Liver (tissue), 9 donors: ENCODE results near the gene FTO. TPM values are rescaled to one million over a fixed set of nuclear protein-coding genes. Genes with fewer than 3 reads are reported as not detected.

ENCODE experiments used
- DNase-seq: peaks from one replicate; pipeline ENCODE4 v3.0.0-alpha.2; 2017; ENCODE audit warnings: low spot score
- H3K27ac ChIP-seq, 2 donors: one replicate each; pipeline ENCODE4 v1.7.0; 2013; ENCODE audit warnings: inconsistent platforms in 2 of 2, low read length in 2 of 2, control low read depth in 1 of 2, low read depth in 1 of 2, mild to moderate bottlenecking in 1 of 2
- H3K27me3 ChIP-seq, 4 donors: one replicate each; pipeline versions ENCODE4 v1.6.1 to v1.7.0; 2013; ENCODE audit warnings: low read length in 3 of 4, inconsistent platforms in 1 of 4, mild to moderate bottlenecking in 1 of 4, moderate library complexity in 1 of 4; ENCODE audit not compliant: control insufficient read depth in 4 of 4, insufficient read depth in 4 of 4
- H3K36me3 ChIP-seq, 4 donors: one replicate each; pipeline versions ENCODE4 v1.6.1 to v1.7.0; 2013; ENCODE audit warnings: low read length in 3 of 4, mild to moderate bottlenecking in 3 of 4, low read depth in 1 of 4, moderate library complexity in 1 of 4; ENCODE audit not compliant: control insufficient read depth in 4 of 4, insufficient read depth in 3 of 4
- H3K4me1 ChIP-seq, 4 donors: one replicate each; pipeline versions ENCODE4 v1.6.1 to v1.7.0; 2013; ENCODE audit warnings: low read length in 3 of 4, mild to moderate bottlenecking in 3 of 4, moderate library complexity in 1 of 4; ENCODE audit not compliant: control insufficient read depth in 4 of 4, insufficient read depth in 4 of 4
- H3K4me3 ChIP-seq, 3 donors: one replicate each; pipeline versions ENCODE4 v1.6.1 to v1.7.0; 2013; ENCODE audit warnings: low read length in 3 of 3, control low read depth in 1 of 3, low read depth in 1 of 3, mild to moderate bottlenecking in 1 of 3
- H3K9ac ChIP-seq, 2 donors: one replicate each; pipeline ENCODE4 v1.7.0; 2013; ENCODE audit warnings: low read length in 2 of 2, mild to moderate bottlenecking in 2 of 2, moderate library complexity in 2 of 2, control low read depth in 1 of 2, low read depth in 1 of 2
- H3K9me3 ChIP-seq, 4 donors: one replicate each; pipeline versions ENCODE4 v1.6.1 to v1.7.0; 2013; ENCODE audit warnings: low read length in 3 of 4; ENCODE audit not compliant: control insufficient read depth in 4 of 4
- ATF3 ChIP-seq: IDR thresholded peaks from 2 replicates; pipeline ENCODE4 v1.6.1; 2016; ENCODE audit warnings: antibody characterized with exemption
- FOXA2 ChIP-seq: IDR thresholded peaks from 2 replicates; pipeline ENCODE4 v1.6.1; 2016; ENCODE audit warnings: antibody characterized with exemption
- GABPA ChIP-seq, 2 donors: IDR thresholded peaks in 1 of 2; conservative IDR thresholded peaks in 1 of 2; 2 replicates each; pipeline ENCODE4 v1.6.1; 2016; ENCODE audit warnings: antibody characterized with exemption in 2 of 2, mild to moderate bottlenecking in 1 of 2, moderate library complexity in 1 of 2
- HNF4G ChIP-seq: IDR thresholded peaks from 2 replicates; pipeline ENCODE4 v1.6.1; 2016; ENCODE audit warnings: antibody characterized with exemption
- JUND ChIP-seq, 2 donors: IDR thresholded peaks; 2 replicates each; pipeline ENCODE4 v1.6.1; 2016; ENCODE audit warnings: antibody characterized with exemption in 2 of 2
- NR2F2 ChIP-seq: IDR thresholded peaks from 2 replicates; pipeline ENCODE4 v1.6.1; 2016; ENCODE audit warnings: antibody characterized with exemption
- RAD21 ChIP-seq, 2 donors: IDR thresholded peaks; 2 replicates each; pipeline ENCODE4 v1.6.1; 2016; ENCODE audit warnings: antibody characterized with exemption in 2 of 2, mild to moderate bottlenecking in 2 of 2
- REST ChIP-seq: IDR thresholded peaks from 2 replicates; pipeline ENCODE4 v1.6.1; 2016; ENCODE audit warnings: antibody characterized with exemption, mild to moderate bottlenecking
- RXRA ChIP-seq, 2 donors: IDR thresholded peaks; 2 replicates each; pipeline ENCODE4 v1.6.1; 2017 to 2018; ENCODE audit warnings: antibody characterized with exemption in 2 of 2, mild to moderate bottlenecking in 1 of 2
- SP1 ChIP-seq: IDR thresholded peaks from 2 replicates; pipeline ENCODE4 v1.6.1; 2018; ENCODE audit warnings: antibody characterized with exemption, mild to moderate bottlenecking
- TAF1 ChIP-seq: conservative IDR thresholded peaks from 2 replicates; pipeline ENCODE4 v1.6.1; 2016; ENCODE audit warnings: antibody characterized with exemption, mild to moderate bottlenecking
- YY1 ChIP-seq: IDR thresholded peaks from 2 replicates; pipeline ENCODE4 v1.6.1; 2016; ENCODE audit warnings: antibody characterized with exemption, mild to moderate bottlenecking
- WGBS: extraction: QIAGEN DNeasy Blood & Tissue Kit; methylation state at CpG from one replicate; pipeline ENCODE4 v1.1.7; 2013; 5-methylcytosine and 5-hydroxymethylcytosine counted together
- polyA plus RNA-seq, 2 donors: library from polyadenylated mRNA; stranded (reverse) in 1 of 2; unstranded in 1 of 2; fragments of 200-250 nt in 1 of 2; fragments of >200 nt in 1 of 2; fragmentation: Nextera tagmentation in 1 of 2; extraction: Ambion mirVana in 1 of 2; gene quantifications; one replicate each; pipeline versions ENCODE4 v1.2.1 to v1.2.3, GENCODE V29; 2013 to 2015
- total RNA-seq, 2 donors: library from RNA; depleted of rRNA; stranded (reverse); fragments of >200 nt; gene quantifications; one replicate each; pipeline ENCODE4 v1.2.3, GENCODE V29; 2014
- TF ChIP-seq, protein P1 (sequence below): fragments of 150-350 bp; IDR thresholded peaks from 2 replicates; pipeline ENCODE4 v1.5.1; 2017; ENCODE audit warnings: improper control_type of control experiment, low read depth, low read length; ENCODE audit not compliant: missing input control
- TF ChIP-seq, protein P2 (sequence below): IDR thresholded peaks from 2 replicates; pipeline ENCODE4 v1.6.1; 2016; ENCODE audit warnings: antibody characterized with exemption
- donor health status: healthy.
- donor health status: healthy.
- donor health status: healthy.
- donor health status: healthy.
- donor health status: healthy.

The FTO gene
- total and polyA plus RNA-seq, 4 donors, result 12.0 to 54.2 (median 24.6) TPM

DNA sequence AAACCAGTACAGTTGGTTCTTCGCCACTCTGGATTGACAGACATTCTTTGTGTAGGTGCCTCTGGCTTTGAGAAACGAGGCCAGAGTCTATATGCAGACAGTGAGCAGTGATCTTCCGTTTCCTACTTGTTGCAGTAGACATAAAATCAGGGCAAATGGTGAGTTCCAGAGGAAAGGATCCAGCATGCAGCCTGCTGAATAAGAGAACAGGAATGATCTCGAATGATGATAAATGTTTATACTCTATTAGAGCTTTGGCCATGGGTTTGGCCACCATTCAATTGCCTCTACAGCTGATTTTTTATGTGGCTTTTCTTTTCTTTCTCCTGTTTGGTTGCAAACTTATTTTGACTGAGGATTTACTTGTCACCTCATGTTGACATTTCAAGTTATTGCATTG, 295.9 kb downstream of the FTO start:
- DNase-seq, result no peak
- H3K4me1 ChIP-seq, result peaks cover 0 to 3% (median 1%) of the 10 kb centered on the region in 4 donors
- no peaks in the 10 kb centered on the region for H3K9me3 ChIP-seq
- H3K36me3 ChIP-seq, result no peaks in the 10 kb centered on the region
- no peak overlapping the region for H3K27ac ChIP-seq
- no peak for TF ChIP-seq TAF1
- no peak for TF ChIP-seq FOXA2
- TF ChIP-seq, protein P1, sequence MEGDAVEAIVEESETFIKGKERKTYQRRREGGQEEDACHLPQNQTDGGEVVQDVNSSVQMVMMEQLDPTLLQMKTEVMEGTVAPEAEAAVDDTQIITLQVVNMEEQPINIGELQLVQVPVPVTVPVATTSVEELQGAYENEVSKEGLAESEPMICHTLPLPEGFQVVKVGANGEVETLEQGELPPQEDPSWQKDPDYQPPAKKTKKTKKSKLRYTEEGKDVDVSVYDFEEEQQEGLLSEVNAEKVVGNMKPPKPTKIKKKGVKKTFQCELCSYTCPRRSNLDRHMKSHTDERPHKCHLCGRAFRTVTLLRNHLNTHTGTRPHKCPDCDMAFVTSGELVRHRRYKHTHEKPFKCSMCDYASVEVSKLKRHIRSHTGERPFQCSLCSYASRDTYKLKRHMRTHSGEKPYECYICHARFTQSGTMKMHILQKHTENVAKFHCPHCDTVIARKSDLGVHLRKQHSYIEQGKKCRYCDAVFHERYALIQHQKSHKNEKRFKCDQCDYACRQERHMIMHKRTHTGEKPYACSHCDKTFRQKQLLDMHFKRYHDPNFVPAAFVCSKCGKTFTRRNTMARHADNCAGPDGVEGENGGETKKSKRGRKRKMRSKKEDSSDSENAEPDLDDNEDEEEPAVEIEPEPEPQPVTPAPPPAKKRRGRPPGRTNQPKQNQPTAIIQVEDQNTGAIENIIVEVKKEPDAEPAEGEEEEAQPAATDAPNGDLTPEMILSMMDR, result no peak
- TF ChIP-seq RXRA (IDR thresholded peaks at IDR 0.05), result no peak
- no peak for TF ChIP-seq HNF4G
- TF ChIP-seq RAD21 (IDR thresholded peaks at IDR 0.05), result no peak
- TF ChIP-seq GABPA (IDR thresholded peaks at IDR 0.05 in 1 of 2, conservative IDR thresholded peaks at IDR 0.05 in 1 of 2), result no peak
- TF ChIP-seq ATF3, result no peak
- TF ChIP-seq, protein P2, sequence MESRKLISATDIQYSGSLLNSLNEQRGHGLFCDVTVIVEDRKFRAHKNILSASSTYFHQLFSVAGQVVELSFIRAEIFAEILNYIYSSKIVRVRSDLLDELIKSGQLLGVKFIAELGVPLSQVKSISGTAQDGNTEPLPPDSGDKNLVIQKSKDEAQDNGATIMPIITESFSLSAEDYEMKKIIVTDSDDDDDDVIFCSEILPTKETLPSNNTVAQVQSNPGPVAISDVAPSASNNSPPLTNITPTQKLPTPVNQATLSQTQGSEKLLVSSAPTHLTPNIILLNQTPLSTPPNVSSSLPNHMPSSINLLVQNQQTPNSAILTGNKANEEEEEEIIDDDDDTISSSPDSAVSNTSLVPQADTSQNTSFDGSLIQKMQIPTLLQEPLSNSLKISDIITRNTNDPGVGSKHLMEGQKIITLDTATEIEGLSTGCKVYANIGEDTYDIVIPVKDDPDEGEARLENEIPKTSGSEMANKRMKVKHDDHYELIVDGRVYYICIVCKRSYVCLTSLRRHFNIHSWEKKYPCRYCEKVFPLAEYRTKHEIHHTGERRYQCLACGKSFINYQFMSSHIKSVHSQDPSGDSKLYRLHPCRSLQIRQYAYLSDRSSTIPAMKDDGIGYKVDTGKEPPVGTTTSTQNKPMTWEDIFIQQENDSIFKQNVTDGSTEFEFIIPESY, result no peak
- no peak for TF ChIP-seq REST
- TF ChIP-seq NR2F2, result no peak
- no peak for TF ChIP-seq YY1
- no peak for TF ChIP-seq SP1
- WGBS, result 95% methylated on average over 4 of the region's 4 CpGs
- H3K4me3 ChIP-seq, result no peak overlapping the region
- no peak overlapping the region for H3K9ac ChIP-seq
- no peaks in the 10 kb centered on the region for H3K27me3 ChIP-seq

DNA sequence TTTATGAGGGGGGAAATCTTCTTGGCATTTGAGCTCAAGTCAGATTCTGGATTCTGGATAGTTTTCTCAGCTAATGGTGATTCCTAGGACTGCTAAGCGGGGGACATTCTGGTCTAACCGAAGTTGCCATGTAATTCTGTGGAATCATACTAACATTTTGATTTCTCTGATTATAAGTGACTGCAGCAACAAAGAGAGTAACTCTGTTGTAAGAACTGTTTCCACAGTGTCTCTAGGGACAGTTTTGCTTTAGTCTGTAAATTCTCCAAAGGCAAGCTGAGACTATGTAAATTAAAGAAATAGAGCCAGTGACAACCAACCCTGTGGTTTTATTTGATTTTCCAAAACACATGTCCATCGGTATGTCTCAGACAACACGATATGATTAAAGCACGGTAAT, 296.4 kb downstream of the FTO start:
- Histone ChIP-seq H3K4me1 (peaks cover 0 to 3% (median 1%) of the 10 kb centered on the region in 4 donors), H3K4me3 (no peak overlapping the region), H3K9ac (no peak overlapping the region), H3K36me3 (no peaks in the 10 kb centered on the region), H3K9me3 (no peaks in the 10 kb centered on the region), H3K27ac (no peak overlapping the region), H3K27me3 (no peaks in the 10 kb centered on the region)
- no peak for DNase-seq
- WGBS, result 95% methylated on average over 5 of the region's 5 CpGs
- no peak for TF ChIP-seq HNF4G
- TF ChIP-seq, protein P2, result no peak
- no peak for TF ChIP-seq GABPA (IDR thresholded peaks at IDR 0.05 in 1 of 2, conservative IDR thresholded peaks at IDR 0.05 in 1 of 2)
- TF ChIP-seq RXRA (IDR thresholded peaks at IDR 0.05), result no peak
- no peak for TF ChIP-seq JUND (IDR thresholded peaks at IDR 0.05)
- TF ChIP-seq YY1, result no peak
- no peak for TF ChIP-seq FOXA2
